CD4-positive, alpha-beta T cell (primary cell): ENCODE data around the gene NMRK1. TPM values are rescaled to one million over a fixed set of nuclear protein-coding genes. Genes with fewer than 3 reads are reported as not detected.
A peak's percentile ranks its signal among the peaks of the same experiment; 100 is the strongest.

Experiments used
- ATAC-seq: fragments of 200-7000 bp; cut with Tn5 transposase; one replicate; pipeline ENCODE4 v1.10.0; 2022; ENCODE audit warnings: mild to moderate bottlenecking; ENCODE audit not compliant: poor library complexity
- CTCF ChIA-PET: fragments of 350-600 bp; sonication (Branson Sonifier 250); formaldehyde crosslinking; loops from one replicate; lab custom pipeline; 2021; ENCODE audit warnings: antibody characterized with exemption, inconsistent platforms; lab: Charles Lee
- POLR2A ChIA-PET: fragments of 350-600 bp; sonication (Branson Sonifier 250); formaldehyde crosslinking; loops from one replicate; lab custom pipeline; 2021; ENCODE audit warnings: antibody characterized with exemption, inconsistent platforms; lab: Charles Lee
- DNase-seq, 14 experiments: peaks; one replicate each; pipeline ENCODE4 v3.0.0-alpha.2; 2013 to 2020; ENCODE audit warnings: mixed read lengths in 2 of 14
- H3K27ac ChIP-seq, 2 donors: one replicate each; pipeline versions ENCODE4 v1.5.1 to v1.7.0; 2013; ENCODE audit warnings: low read length in 2 of 2, low read depth in 1 of 2, mild to moderate bottlenecking in 1 of 2
- H3K27me3 ChIP-seq, 2 experiments: 1 replicate in 1 of 2; 2 replicates in 1 of 2; pipeline versions ENCODE4 v1.6.1 to v1.7.0; 2013; ENCODE audit warnings: low read length in 2 of 2, control low read depth in 1 of 2, mild to moderate bottlenecking in 1 of 2, moderate library complexity in 1 of 2; ENCODE audit not compliant: insufficient read depth in 2 of 2, control insufficient read depth in 1 of 2
- H3K36me3 ChIP-seq: one replicate; pipeline ENCODE4 v1.6.1; 2013; ENCODE audit warnings: low read length, control low read depth; ENCODE audit not compliant: insufficient read depth
- H3K4me1 ChIP-seq: one replicate; pipeline ENCODE4 v1.6.1; 2013; ENCODE audit warnings: low read length, control low read depth; ENCODE audit not compliant: insufficient read depth
- H3K4me3 ChIP-seq: one replicate; pipeline ENCODE4 v1.5.1; 2013; ENCODE audit warnings: mild to moderate bottlenecking, low read length, moderate library complexity
- H3K9me3 ChIP-seq, 2 experiments: 1 replicate in 1 of 2; 2 replicates in 1 of 2; pipeline versions ENCODE4 v1.6.1 to v1.7.0; 2013; ENCODE audit warnings: low read length in 2 of 2, mild to moderate bottlenecking in 2 of 2, control low read depth in 1 of 2, moderate library complexity in 1 of 2; ENCODE audit not compliant: control insufficient read depth in 1 of 2, insufficient read depth in 1 of 2
- H3K27ac Mint-ChIP-seq: one replicate; pipeline ENCODE4 v1.8.0; 2020; ENCODE audit warnings: mixed read lengths
- H3K27me3 Mint-ChIP-seq: one replicate; pipeline ENCODE4 v1.8.0; 2021; ENCODE audit warnings: mixed read lengths
- H3K36me3 Mint-ChIP-seq: one replicate; pipeline ENCODE4 v1.8.0; 2021; ENCODE audit warnings: low read depth, mixed read lengths
- H3K4me1 Mint-ChIP-seq: one replicate; pipeline ENCODE4 v1.8.0; 2021; ENCODE audit warnings: low read depth, mixed read lengths
- H3K4me3 Mint-ChIP-seq: one replicate; pipeline ENCODE4 v1.8.0; 2020; ENCODE audit warnings: mild to moderate bottlenecking, mixed read lengths
- H3K9me3 Mint-ChIP-seq: one replicate; pipeline ENCODE4 v1.8.0; 2020; ENCODE audit warnings: mixed read lengths
- CTCF ChIP-seq: fragments of 200-600 bp; IDR thresholded peaks from one replicate; pipeline ENCODE4 v1.8.0; 2022; ENCODE audit warnings: antibody characterized with exemption, mild to moderate bottlenecking
- intact Hi-C, 2 experiments: fragments of 100-400 bp; cut with DNase I in 1 of 2; cut with micrococcal nuclease in 1 of 2; formaldehyde crosslinking; loops; one replicate each; pipeline versions ENCODE4 v1.15.1 to v1.9.0; 2023 to 2025; cut with DNase I, micrococcal nuclease
- polyA plus RNA-seq, 2 donors: library from polyadenylated mRNA; unstranded; fragments of 120-200 nt; gene quantifications; one replicate each; pipeline ENCODE4 v1.2.1, GENCODE V29; 2013
- total RNA-seq, 174 experiments: library from RNA in 2 of 174; stranded (reverse) in 2 of 174; gene quantifications; one replicate each; pipeline ENCODE4 v1.2.3 and lab custom pipeline; 2021 to 2026

Gene NMRK1
- total RNA-seq (10 to 100 TPM; 45.3 to 46.5 TPM), total RNA-seq (lab: John Stamatoyannopoulos, UW) (11.2 to 138 (median 53.6) reads per million in 172 experiments)
- 79.1 TPM for polyA plus RNA-seq (2013, experiment 1 of 2)
- 76.3 TPM for polyA plus RNA-seq (2013, experiment 2 of 2)

- H3K9me3 ChIP-seq: no peaks in the 10 kb centered on the region
- peak; percentile 81 for ATAC-seq
- H3K4me3 ChIP-seq: peak within 1 kb of the TSS; percentile 99
- H3K4me1 ChIP-seq: peaks cover 60% of the 10 kb centered on the region
- CTCF ChIA-PET: interaction anchor here (0.6 to 5.4 kb wide), 11 partner anchors 9 to 314 kb away, joined by 3 to 29 read pairs (median 4); partner anchors contain the start of genes C9orf40 and CARNMT1
- H3K36me3 ChIP-seq: peaks cover 7% of the 10 kb centered on the region
- peak within 1 kb of the TSS; percentile 85 for H3K27ac Mint-ChIP-seq
- no peaks in the 10 kb centered on the region for H3K27me3 ChIP-seq
- peaks cover 25% of the 10 kb centered on the region for H3K36me3 Mint-ChIP-seq
- peak within 1 kb of the TSS; percentile 98 for H3K4me3 Mint-ChIP-seq
- H3K9me3 Mint-ChIP-seq: no peaks in the 10 kb centered on the region
- peak within 1 kb of the TSS; percentile 89 to 90 for H3K27ac ChIP-seq
- no peak for TF ChIP-seq CTCF
- peak; percentile 83 to 98 (median 91) for DNase-seq
- H3K27me3 Mint-ChIP-seq: no peaks in the 10 kb centered on the region
- POLR2A ChIA-PET: interaction anchor here (0.6 to 6.0 kb wide), 32 partner anchors 9 to 1306 kb away, joined by 3 to 173 read pairs (median 5); partner anchors contain the start of genes C9orf40, CARNMT1 and RFK
- peaks cover 79% of the 10 kb centered on the region for H3K4me1 Mint-ChIP-seq
- intact Hi-C loops: loop anchor here (1.0 to 10.0 kb wide), 9 partner anchors 59 to 1307 kb away; partner anchors contain the start of genes C9orf40 (in 1 of the 2), CARNMT1 (in 1 of the 2), PCSK5 (in 1 of the 2) and RFK (in 1 of the 2)
These were observed at the start of gene NMRK1, which contains the start of gene OSTF1 for GRCh38 chr9:75087824-75088645. TSS of gene NMRK1 (minus strand) at chr9:75088155. CDS start at chr9:75083115, 5,040 bp downstream. TSS of gene OSTF1 (plus strand) at chr9:75088514. CDS start at chr9:75088693, 179 bp downstream.

DNA sequence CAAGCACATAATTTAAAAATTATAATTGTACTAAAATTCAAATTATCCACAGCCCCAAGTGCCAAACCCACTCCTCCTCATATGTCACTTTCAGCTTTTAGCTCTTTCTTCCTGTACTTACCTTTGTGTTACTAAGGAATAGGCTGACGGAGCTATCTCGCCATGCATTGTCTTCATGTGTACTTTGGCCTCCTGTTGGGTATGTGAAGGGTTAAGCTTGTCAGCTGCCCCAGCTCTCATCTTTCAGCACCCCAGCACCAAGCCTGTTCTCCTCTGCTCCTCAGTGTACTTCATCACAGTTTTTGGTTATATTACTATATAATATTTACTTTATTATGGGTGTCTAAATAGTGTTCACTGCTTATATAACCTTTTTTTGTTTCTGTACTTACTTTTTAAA, 46.5 kb upstream of the NMRK1 start:
- H3K4me3 Mint-ChIP-seq: no peak overlapping the region
- H3K36me3 Mint-ChIP-seq: peaks cover 91% of the 10 kb centered on the region
- H3K27me3 Mint-ChIP-seq: no peaks in the 10 kb centered on the region
- Histone ChIP-seq H3K27me3 (no peaks in the 10 kb centered on the region), H3K4me1 (peaks cover 15% of the 10 kb centered on the region), H3K27ac (no peak overlapping the region), H3K36me3 (peaks cover 70% of the 10 kb centered on the region), H3K9me3 (no peaks in the 10 kb centered on the region), H3K4me3 (no peak overlapping the region)
- H3K27ac Mint-ChIP-seq: peak overlapping the region; percentile 74
- TF ChIP-seq CTCF: no peak
- CTCF ChIA-PET: interaction anchor here (1.1 kb wide), 2 partner anchors 11 to 51 kb away, joined by 3 to 4 read pairs; no protein-coding TSS in a partner anchor
- DNase-seq (no peak), ATAC-seq (no peak)
- H3K9me3 Mint-ChIP-seq: no peaks in the 10 kb centered on the region
- intact Hi-C loops: loop anchor here in 1 of 2 experiments (5.0 kb wide), 1 partner anchor 37 kb away; no protein-coding TSS in a partner anchor
- H3K4me1 Mint-ChIP-seq: peaks cover 68% of the 10 kb centered on the region
- POLR2A ChIA-PET: interaction anchor here (1.6 to 5.9 kb wide), 3 partner anchors 14 to 46 kb away, joined by 3 to 26 read pairs (median 5); partner anchors contain the start of genes NMRK1 and OSTF1

DNA sequence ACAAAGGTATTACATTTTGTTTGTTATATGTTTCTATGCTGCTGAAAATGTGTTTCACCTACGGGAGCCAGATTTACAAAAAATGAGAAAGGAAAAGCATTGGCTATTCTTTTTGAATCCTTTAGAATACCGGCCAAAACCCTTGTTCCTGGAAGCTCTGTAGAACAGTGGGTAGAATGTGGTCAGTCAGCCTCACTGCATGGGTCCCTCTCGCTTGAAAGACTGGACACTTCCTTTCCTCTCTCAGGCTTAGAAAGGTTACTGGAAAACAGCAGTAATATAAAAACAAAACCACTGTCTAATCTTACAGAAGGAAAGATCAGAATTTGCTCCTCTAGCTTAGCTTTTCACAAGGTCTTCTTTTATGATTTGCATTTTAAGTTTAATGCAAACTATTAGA, 45.4 kb upstream of the NMRK1 start:
- peaks cover 68% of the 10 kb centered on the region for H3K4me1 Mint-ChIP-seq
- no peak overlapping the region for H3K4me3 ChIP-seq
- H3K27me3 Mint-ChIP-seq: no peaks in the 10 kb centered on the region
- intact Hi-C loops: loop anchor here in 1 of 2 experiments (5.0 kb wide), 1 partner anchor 36 kb away; no protein-coding TSS in a partner anchor
- DNase-seq: no peak
- H3K4me1 ChIP-seq: peaks cover 8% of the 10 kb centered on the region
- H3K9me3 Mint-ChIP-seq: no peaks in the 10 kb centered on the region
- H3K36me3 Mint-ChIP-seq: peaks cover 93% of the 10 kb centered on the region
- no peaks in the 10 kb centered on the region for H3K27me3 ChIP-seq
- peak overlapping the region; percentile 60 for H3K27ac Mint-ChIP-seq
- no peak for TF ChIP-seq CTCF
- no peak overlapping the region for H3K27ac ChIP-seq
- no peak overlapping the region for H3K4me3 Mint-ChIP-seq
- H3K36me3 ChIP-seq: peaks cover 73% of the 10 kb centered on the region
- no peak for ATAC-seq
- CTCF ChIA-PET: no interaction called here
- POLR2A ChIA-PET: interaction anchor here (0.9 to 5.9 kb wide), 7 partner anchors 9 to 46 kb away, joined by 3 to 26 read pairs (median 3); no protein-coding TSS in a partner anchor
- no peaks in the 10 kb centered on the region for H3K9me3 ChIP-seq
